MCF 10A (cell line): ENCODE results near the gene CEP89. TPM values are rescaled to one million over a fixed set of nuclear protein-coding genes. Genes with fewer than 3 reads are reported as not detected.
"Not testable (repeated sequence)": the region's sequence is repeated elsewhere in the genome, so short reads cannot be mapped to it uniquely, and the experiment has no call there.

Experiments
- BruUV-seq: library from RNA; stranded (reverse); fragments of 400-500 nt; replicated peaks from 2 replicates; lab custom pipeline; 2021; lab: Mats Ljungman, UMichigan
- CTCF ChIA-PET: fragments of 300-600 bp; sonication (Branson Sonifier 250); formaldehyde crosslinking; extraction: SDS; loops from one replicate; lab custom pipeline; 2021; ENCODE audit warnings: antibody characterized with exemption, inconsistent platforms; lab: Yijun Ruan, JAX
- POLR2A ChIA-PET: fragments of 300-600, 350-650 bp; sonication (Branson Sonifier 250); formaldehyde crosslinking; extraction: SDS; loops from one replicate; lab custom pipeline; 2020; ENCODE audit warnings: antibody characterized with exemption, inconsistent platforms; lab: Yijun Ruan, JAX
- DNase-seq: peaks from one replicate; pipeline ENCODE4 v3.0.0-alpha.2; 2018; ENCODE audit not compliant: unreplicated experiment
- H3K27ac Mint-ChIP-seq: one replicate; pipeline ENCODE4 v1.8.0; 2022; ENCODE audit warnings: mild to moderate bottlenecking, low read depth, mixed read lengths; ENCODE audit not compliant: unreplicated experiment
- H3K27me3 Mint-ChIP-seq: one replicate; pipeline ENCODE4 v1.8.0; 2022; ENCODE audit warnings: mixed read lengths; ENCODE audit not compliant: insufficient read depth, unreplicated experiment
- H3K36me3 Mint-ChIP-seq: one replicate; pipeline ENCODE4 v1.8.0; 2022; ENCODE audit warnings: mild to moderate bottlenecking, moderate library complexity, mixed read lengths; ENCODE audit not compliant: insufficient read depth, unreplicated experiment
- H3K4me1 Mint-ChIP-seq: one replicate; pipeline ENCODE4 v1.8.0; 2022; ENCODE audit warnings: mixed read lengths; ENCODE audit not compliant: insufficient read depth, unreplicated experiment
- H3K4me3 Mint-ChIP-seq: one replicate; pipeline ENCODE4 v1.8.0; 2022; ENCODE audit warnings: mild to moderate bottlenecking, moderate library complexity, mixed read lengths; ENCODE audit not compliant: unreplicated experiment
- H3K9me3 Mint-ChIP-seq: one replicate; pipeline ENCODE4 v1.8.0; 2022; ENCODE audit warnings: mixed read lengths; ENCODE audit not compliant: unreplicated experiment
- intact Hi-C: fragments of 100-400 bp; cut with micrococcal nuclease; formaldehyde crosslinking; loops from 2 replicates; pipeline ENCODE4 v1.14.1; 2022
- total RNA-seq: library from RNA; stranded (reverse); gene quantifications from 2 replicates; pipeline ENCODE4 v1.2.3, GENCODE V29; 2022
- TF ChIP-seq, protein P1 (sequence below): fragments of 200-600 bp; IDR thresholded peaks from one replicate; pipeline ENCODE4 v1.8.0; 2022; ENCODE audit warnings: antibody characterized with exemption, mild to moderate bottlenecking; ENCODE audit not compliant: unreplicated experiment

CEP89 gene
- total RNA-seq, 1 experiment from 2014 or later, result 24.7 TPM

DNA sequence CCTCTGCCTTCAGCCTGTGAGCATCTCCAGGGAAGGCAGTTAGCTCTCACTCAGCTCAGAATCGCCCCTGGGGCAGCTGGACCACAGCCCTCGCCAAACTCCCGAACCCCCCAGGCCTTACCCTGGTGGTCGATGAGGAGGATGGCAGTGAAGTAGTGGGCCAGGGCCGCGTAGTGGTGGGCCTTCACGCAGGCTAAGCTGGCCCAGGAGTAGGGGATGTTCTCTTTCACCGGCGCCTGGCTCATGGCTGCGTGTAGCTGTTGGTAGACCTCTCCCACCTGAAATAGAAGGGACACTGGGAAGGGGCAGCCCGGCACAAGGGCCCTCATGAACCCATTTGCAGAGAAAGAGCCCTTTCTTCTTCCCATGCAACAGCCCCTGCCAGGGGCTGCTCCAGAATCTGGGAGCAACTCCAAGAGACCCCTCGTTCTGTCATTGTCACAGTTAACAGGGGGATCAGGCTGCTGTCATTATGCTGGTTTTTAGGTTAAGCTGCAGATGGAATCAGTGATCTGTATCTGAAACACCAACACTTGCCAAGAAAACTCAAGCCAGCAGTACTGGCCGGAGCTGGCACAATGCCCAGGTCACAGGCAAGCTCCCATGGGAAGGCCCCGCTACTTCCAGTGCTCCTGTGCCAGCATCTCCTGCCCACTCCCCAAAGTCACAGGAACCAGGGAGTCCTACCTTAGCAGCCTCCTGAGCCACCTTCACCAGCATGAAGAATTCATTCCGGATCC, 30.5 kb upstream of the CEP89 start:
- H3K36me3 Mint-ChIP-seq, result peaks cover 37% of the 10 kb centered on the region

GRCh38 chr19:33000910-33001309, 29.2 kb upstream of the CEP89 start:
- ChIA-PET CTCF (interaction anchor here (0.5 to 0.6 kb wide), 2 partner anchors 14 to 87 kb away, joined by 3 read pairs; no protein-coding TSS in a partner anchor), POLR2A (interaction anchor here (0.7 kb wide), 1 partner anchor 35 kb away, joined by 3 read pairs; no protein-coding TSS in a partner anchor)
- BruUV-seq, result no TSS peak
- peaks cover 24% of the 10 kb centered on the region for H3K36me3 Mint-ChIP-seq
- no peak overlapping the region for H3K27ac Mint-ChIP-seq
- no peak overlapping the region for H3K4me3 Mint-ChIP-seq
- H3K27me3 Mint-ChIP-seq, result no peaks in the 10 kb centered on the region
- H3K4me1 Mint-ChIP-seq, result no peaks in the 10 kb centered on the region
- no peaks in the 10 kb centered on the region for H3K9me3 Mint-ChIP-seq
- intact Hi-C loops, result no loop called here
- TF ChIP-seq, protein P1, sequence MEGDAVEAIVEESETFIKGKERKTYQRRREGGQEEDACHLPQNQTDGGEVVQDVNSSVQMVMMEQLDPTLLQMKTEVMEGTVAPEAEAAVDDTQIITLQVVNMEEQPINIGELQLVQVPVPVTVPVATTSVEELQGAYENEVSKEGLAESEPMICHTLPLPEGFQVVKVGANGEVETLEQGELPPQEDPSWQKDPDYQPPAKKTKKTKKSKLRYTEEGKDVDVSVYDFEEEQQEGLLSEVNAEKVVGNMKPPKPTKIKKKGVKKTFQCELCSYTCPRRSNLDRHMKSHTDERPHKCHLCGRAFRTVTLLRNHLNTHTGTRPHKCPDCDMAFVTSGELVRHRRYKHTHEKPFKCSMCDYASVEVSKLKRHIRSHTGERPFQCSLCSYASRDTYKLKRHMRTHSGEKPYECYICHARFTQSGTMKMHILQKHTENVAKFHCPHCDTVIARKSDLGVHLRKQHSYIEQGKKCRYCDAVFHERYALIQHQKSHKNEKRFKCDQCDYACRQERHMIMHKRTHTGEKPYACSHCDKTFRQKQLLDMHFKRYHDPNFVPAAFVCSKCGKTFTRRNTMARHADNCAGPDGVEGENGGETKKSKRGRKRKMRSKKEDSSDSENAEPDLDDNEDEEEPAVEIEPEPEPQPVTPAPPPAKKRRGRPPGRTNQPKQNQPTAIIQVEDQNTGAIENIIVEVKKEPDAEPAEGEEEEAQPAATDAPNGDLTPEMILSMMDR, result no peak
- no peak for DNase-seq

More for the DNA sequence above, 30.5 kb upstream of the CEP89 start:
- CTCF ChIA-PET, DNase-seq, H3K4me3 Mint-ChIP-seq, intact Hi-C loops, H3K4me1 Mint-ChIP-seq, H3K27ac Mint-ChIP-seq, H3K27me3 Mint-ChIP-seq, BruUV-seq, H3K9me3 Mint-ChIP-seq: not testable (repeated sequence)
- POLR2A ChIA-PET, result interaction anchor here (0.7 kb wide), 1 partner anchor 79 kb away, joined by 3 read pairs; the partner anchor contains the start of gene GPATCH1

GRCh38 chr19:33000510-33000909, 28.8 kb upstream of the CEP89 start:
- ChIA-PET CTCF (interaction anchor here (0.5 to 0.7 kb wide), 2 partner anchors 87 to 130 kb away, joined by 3 to 6 read pairs; no protein-coding TSS in a partner anchor), POLR2A (no interaction called here)
- no TSS peak for BruUV-seq
- peaks cover 22% of the 10 kb centered on the region for H3K36me3 Mint-ChIP-seq
- H3K4me3 Mint-ChIP-seq, result no peak overlapping the region
- no peaks in the 10 kb centered on the region for H3K27me3 Mint-ChIP-seq
- TF ChIP-seq, protein P1, result no peak
- intact Hi-C loops, result no loop called here
- DNase-seq, result no peak
- no peaks in the 10 kb centered on the region for H3K4me1 Mint-ChIP-seq
- no peaks in the 10 kb centered on the region for H3K9me3 Mint-ChIP-seq
- H3K27ac Mint-ChIP-seq, result no peak overlapping the region

GRCh38 chr19:32998722-32999121, 27.0 kb upstream of the CEP89 start:
- H3K27me3 Mint-ChIP-seq, result no peaks in the 10 kb centered on the region
- ChIA-PET CTCF (no interaction called here), POLR2A (no interaction called here)
- no TSS peak for BruUV-seq
- H3K4me3 Mint-ChIP-seq, result no peak overlapping the region
- DNase-seq, result no peak
- intact Hi-C loops, result no loop called here
- no peak overlapping the region for H3K27ac Mint-ChIP-seq
- no peaks in the 10 kb centered on the region for H3K9me3 Mint-ChIP-seq
- no peaks in the 10 kb centered on the region for H3K4me1 Mint-ChIP-seq
- H3K36me3 Mint-ChIP-seq, result peaks cover 17% of the 10 kb centered on the region
- TF ChIP-seq, protein P1, result no peak
